Keratinocyte (primary cell): ENCODE results near the gene TSTD2. TPM values are rescaled to one million over a fixed set of nuclear protein-coding genes. Genes with fewer than 3 reads are reported as not detected.

ENCODE experiments used
- DNase-seq: peaks from one replicate; pipeline ENCODE4 v3.0.0-alpha.2; 2011; ENCODE audit warnings: low read depth, missing footprints, low spot score
- FAIRE-seq: peaks from 2 replicates; lab custom pipeline; 2011; peaks lifted over from hg19 to GRCh38; lab: Jason Lieb, UNC
- H2AFZ ChIP-seq: 2 replicates; pipeline ENCODE4 v1.6.0; 2012; ENCODE audit warnings: low read length, control low read depth, inconsistent platforms; ENCODE audit not compliant: control insufficient read depth
- H3K27ac ChIP-seq: 2 replicates; pipeline ENCODE4 v1.5.1; 2011; ENCODE audit warnings: low read length; ENCODE audit not compliant: control insufficient read depth, insufficient read depth
- H3K27me3 ChIP-seq: 3 replicates; pipeline ENCODE4 v1.6.0; 2011; ENCODE audit warnings: low read length; ENCODE audit not compliant: control insufficient read depth, insufficient read depth; ENCODE audit errors: extremely low read depth
- H3K36me3 ChIP-seq, 2 experiments: 2 replicates in 1 of 2; 3 replicates in 1 of 2; pipeline ENCODE4 v1.5.1; 2011; ENCODE audit warnings: low read length in 2 of 2, mild to moderate bottlenecking in 1 of 2; ENCODE audit not compliant: control insufficient read depth in 2 of 2, insufficient read depth in 2 of 2; ENCODE audit errors: extremely low read depth in 1 of 2
- H3K4me1 ChIP-seq: 3 replicates; pipeline ENCODE4 v1.5.1; 2011; ENCODE audit warnings: low read length; ENCODE audit not compliant: control insufficient read depth, insufficient read depth; ENCODE audit errors: extremely low read depth
- H3K4me2 ChIP-seq: 3 replicates; pipeline ENCODE4 v1.6.0; 2011; ENCODE audit warnings: low read depth, low read length; ENCODE audit not compliant: control insufficient read depth, insufficient read depth; ENCODE audit errors: extremely low read depth
- H3K4me3 ChIP-seq, 3 experiments: fragments of 200-600 bp in 1 of 3; sonication (generic) in 1 of 3; 2 replicates in 2 of 3; 3 replicates in 1 of 3; pipeline ENCODE4 v1.5.1; 2011 to 2016; ENCODE audit warnings: low read length in 3 of 3, mild to moderate bottlenecking in 3 of 3, control low read depth in 2 of 3, inconsistent platforms in 1 of 3, low read depth in 1 of 3, mixed read lengths in 1 of 3, mixed run types in 1 of 3, moderate library complexity in 1 of 3; ENCODE audit not compliant: control insufficient read depth in 2 of 3, insufficient read depth in 2 of 3; ENCODE audit errors: extremely low read depth in 1 of 3
- H3K79me2 ChIP-seq: 2 replicates; pipeline ENCODE4 v1.6.0; 2012; ENCODE audit warnings: low read length; ENCODE audit not compliant: control insufficient read depth, insufficient read depth
- H3K9ac ChIP-seq: 3 replicates; pipeline ENCODE4 v1.6.0; 2011; ENCODE audit warnings: low read length; ENCODE audit not compliant: control insufficient read depth, insufficient read depth; ENCODE audit errors: extremely low read depth
- H3K9me1 ChIP-seq: 3 replicates; pipeline ENCODE4 v1.6.0; 2011; ENCODE audit warnings: low read length; ENCODE audit not compliant: control insufficient read depth, insufficient read depth; ENCODE audit errors: extremely low read depth
- H3K9me3 ChIP-seq: 2 replicates; pipeline ENCODE4 v1.5.1; 2012; ENCODE audit warnings: low read depth, low read length; ENCODE audit not compliant: control insufficient read depth
- H4K20me1 ChIP-seq: 3 replicates; pipeline ENCODE4 v1.6.0; 2011; ENCODE audit warnings: low read length; ENCODE audit not compliant: control insufficient read depth, insufficient read depth; ENCODE audit errors: extremely low read depth
- CTCF ChIP-seq, 3 experiments: IDR thresholded peaks in 1 of 3; conservative IDR thresholded peaks in 1 of 3; optimal IDR thresholded peaks in 1 of 3; 2 replicates in 2 of 3; 3 replicates in 1 of 3; pipeline versions ENCODE3 to v1.5.1; 2011; ENCODE audit warnings: low read length in 3 of 3, mild to moderate bottlenecking in 3 of 3, moderate library complexity in 2 of 3, control low read depth in 1 of 3, inconsistent platforms in 1 of 3; ENCODE audit not compliant: insufficient read depth in 2 of 3; ENCODE audit errors: extremely low read depth in 1 of 3
- EZH2 ChIP-seq: IDR thresholded peaks from one replicate; pipeline ENCODE4 v1.6.1; 2012; ENCODE audit warnings: inconsistent platforms, mild to moderate bottlenecking, low read length, moderate library complexity
- dilution Hi-C: fragments of 300-500 bp; cut with MboI; formaldehyde crosslinking; loops from one replicate; pipeline ENCODE4 v1.7.0; 2020; ENCODE audit warnings: low sequenced_read_pairs; ENCODE audit not compliant: extremely low pct_ligation_motif_present
- polyA plus RNA-seq, 5 experiments: library from polyadenylated mRNA; depleted of rRNA in 3 of 5; stranded (reverse) in 3 of 5; stranded (forward) in 1 of 5; unstranded in 1 of 5; fragments of >200 nt; gene quantifications; 1 replicate in 1 of 5; 2 replicates in 3 of 5; 3 replicates in 1 of 5; pipeline versions ENCODE4 v1.2.1 to v1.2.3, GENCODE V29; 2011 to 2012; ENCODE audit warnings: missing spikeins in 2 of 5, low read depth in 1 of 5, low replicate concordance in 1 of 5

Gene TSTD2
- polyA plus RNA-seq, 1 donor (not counting 4 experiments of a cell fraction or from before 2014, with no cell fraction given): 17.2 TPM

GRCh38 chr9:97553841-97554240, 79.3 kb downstream of the TSTD2 start:
- no peaks in the 10 kb centered on the region for H3K9me3 ChIP-seq
- no peak overlapping the region for H3K4me2 ChIP-seq
- H3K27ac ChIP-seq: no peak overlapping the region
- H3K9ac ChIP-seq: no peak overlapping the region
- H4K20me1 ChIP-seq: no peaks in the 10 kb centered on the region
- H3K79me2 ChIP-seq: no peaks in the 10 kb centered on the region
- no peak for FAIRE-seq
- dilution Hi-C loops: no loop called here
- H3K27me3 ChIP-seq: peaks cover 39% of the 10 kb centered on the region
- TF ChIP-seq EZH2 (no peak), CTCF (optimal IDR thresholded peaks at IDR 0.05 in 1 of 3, IDR thresholded peaks at IDR 0.05 in 1 of 3, conservative IDR thresholded peaks at IDR 0.05 in 1 of 3; ENCODE audit: extremely low read depth in 1 of 3, insufficient read depth in 2 of 3, low read length in 3 of 3) (no peak)
- no peaks in the 10 kb centered on the region for H3K36me3 ChIP-seq
- no peak overlapping the region for H2AFZ ChIP-seq
- H3K9me1 ChIP-seq: no peaks in the 10 kb centered on the region
- no peak overlapping the region for H3K4me3 ChIP-seq
- no peaks in the 10 kb centered on the region for H3K4me1 ChIP-seq
- DNase-seq: no peak

GRCh38 chr9:97553141-97553540, 80.0 kb downstream of the TSTD2 start:
- DNase-seq: no peak
- H3K4me1 ChIP-seq: no peaks in the 10 kb centered on the region
- no peak overlapping the region for H3K4me3 ChIP-seq
- H4K20me1 ChIP-seq: no peaks in the 10 kb centered on the region
- H3K27me3 ChIP-seq: peaks cover 43% of the 10 kb centered on the region
- no peak for TF ChIP-seq CTCF (optimal IDR thresholded peaks at IDR 0.05 in 1 of 3, IDR thresholded peaks at IDR 0.05 in 1 of 3, conservative IDR thresholded peaks at IDR 0.05 in 1 of 3; ENCODE audit: extremely low read depth in 1 of 3, insufficient read depth in 2 of 3, low read length in 3 of 3)
- TF ChIP-seq EZH2: no peak
- no peak overlapping the region for H2AFZ ChIP-seq
- no peaks in the 10 kb centered on the region for H3K36me3 ChIP-seq
- H3K9me1 ChIP-seq: no peaks in the 10 kb centered on the region
- H3K27ac ChIP-seq: no peak overlapping the region
- dilution Hi-C loops: no loop called here
- H3K79me2 ChIP-seq: no peaks in the 10 kb centered on the region
- FAIRE-seq: no peak
- no peak overlapping the region for H3K9ac ChIP-seq
- no peak overlapping the region for H3K4me2 ChIP-seq
- H3K9me3 ChIP-seq: no peaks in the 10 kb centered on the region
